Endothelial cell of umbilical vein (primary cell): ENCODE results near the gene TMF1.

Experiments used
- JUN ChIP-seq: IDR thresholded peaks from 2 replicates; pipeline ENCODE4 v1.6.1; 2011; ENCODE audit warnings: borderline replicate concordance, low read depth; ENCODE audit not compliant: insufficient read length, insufficient read depth
- POLR2A ChIP-seq: IDR thresholded peaks from 2 replicates; pipeline ENCODE4 v1.6.1; 2012; ENCODE audit warnings: low read depth, mild to moderate bottlenecking, control low read depth, low read length
- POLR2AphosphoS5 ChIP-seq: IDR thresholded peaks from 2 replicates; pipeline ENCODE4 v1.6.1; 2012; ENCODE audit warnings: low read depth, mild to moderate bottlenecking, control low read depth, low read length, moderate library complexity; ENCODE audit not compliant: insufficient read depth
- TF ChIP-seq, protein P1 (sequence below), 2 donors: IDR thresholded peaks; 1 replicate in 1 of 2; 2 replicates in 1 of 2; pipeline ENCODE4 v1.5.1; 2011; ENCODE audit warnings: low read length in 2 of 2, mild to moderate bottlenecking in 2 of 2, moderate library complexity in 2 of 2, control low read depth in 1 of 2, inconsistent platforms in 1 of 2, low read depth in 1 of 2; ENCODE audit not compliant: insufficient read depth in 1 of 2; ENCODE audit errors: extremely low read depth in 1 of 2
- TF ChIP-seq, protein P2 (sequence below): IDR thresholded peaks from 2 replicates; pipeline ENCODE4 v1.6.1; 2011; ENCODE audit not compliant: insufficient read depth, insufficient read length

DNA sequence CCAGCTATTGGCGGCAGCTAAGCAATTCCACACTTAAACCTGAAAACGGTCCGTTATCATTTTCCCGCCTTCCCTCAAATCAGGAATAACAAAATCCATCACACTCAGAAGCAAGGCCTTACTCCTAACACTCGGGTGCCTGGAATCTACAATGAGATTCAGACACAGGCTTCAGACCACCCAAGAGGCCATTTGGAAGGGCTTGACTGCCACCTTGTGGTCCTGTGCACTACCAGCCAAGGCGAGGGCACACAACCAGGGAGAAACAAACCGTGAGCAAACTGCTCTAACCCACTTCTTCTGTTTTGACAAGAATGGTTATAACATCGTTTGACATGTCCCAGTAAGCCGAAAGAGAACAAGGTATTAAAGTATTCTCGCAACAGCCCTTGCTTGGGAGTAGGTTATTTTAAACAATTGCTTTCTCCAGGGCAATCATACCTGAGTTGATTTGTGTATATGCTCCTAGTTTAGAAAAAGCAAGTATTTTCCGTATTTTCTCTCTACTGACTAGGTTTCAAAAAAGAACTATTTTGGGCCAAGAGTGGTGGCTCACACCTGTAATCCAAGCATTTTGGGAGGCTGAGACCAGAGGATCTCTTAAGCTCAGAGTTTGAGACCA, 79.7 kb downstream of the TMF1 start:
- TF ChIP-seq, protein P1, sequence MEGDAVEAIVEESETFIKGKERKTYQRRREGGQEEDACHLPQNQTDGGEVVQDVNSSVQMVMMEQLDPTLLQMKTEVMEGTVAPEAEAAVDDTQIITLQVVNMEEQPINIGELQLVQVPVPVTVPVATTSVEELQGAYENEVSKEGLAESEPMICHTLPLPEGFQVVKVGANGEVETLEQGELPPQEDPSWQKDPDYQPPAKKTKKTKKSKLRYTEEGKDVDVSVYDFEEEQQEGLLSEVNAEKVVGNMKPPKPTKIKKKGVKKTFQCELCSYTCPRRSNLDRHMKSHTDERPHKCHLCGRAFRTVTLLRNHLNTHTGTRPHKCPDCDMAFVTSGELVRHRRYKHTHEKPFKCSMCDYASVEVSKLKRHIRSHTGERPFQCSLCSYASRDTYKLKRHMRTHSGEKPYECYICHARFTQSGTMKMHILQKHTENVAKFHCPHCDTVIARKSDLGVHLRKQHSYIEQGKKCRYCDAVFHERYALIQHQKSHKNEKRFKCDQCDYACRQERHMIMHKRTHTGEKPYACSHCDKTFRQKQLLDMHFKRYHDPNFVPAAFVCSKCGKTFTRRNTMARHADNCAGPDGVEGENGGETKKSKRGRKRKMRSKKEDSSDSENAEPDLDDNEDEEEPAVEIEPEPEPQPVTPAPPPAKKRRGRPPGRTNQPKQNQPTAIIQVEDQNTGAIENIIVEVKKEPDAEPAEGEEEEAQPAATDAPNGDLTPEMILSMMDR (IDR thresholded peaks at IDR 0.05; ENCODE audit: extremely low read depth in 1 of 2, insufficient read depth in 1 of 2, low read depth in 1 of 2, low read length in 2 of 2), result peak; percentile 89 to 90
- TF ChIP-seq POLR2A, result no peak
- TF ChIP-seq POLR2AphosphoS5, result no peak
- TF ChIP-seq, protein P2, sequence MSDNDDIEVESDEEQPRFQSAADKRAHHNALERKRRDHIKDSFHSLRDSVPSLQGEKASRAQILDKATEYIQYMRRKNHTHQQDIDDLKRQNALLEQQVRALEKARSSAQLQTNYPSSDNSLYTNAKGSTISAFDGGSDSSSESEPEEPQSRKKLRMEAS, result no peak
- TF ChIP-seq JUN, result no peak
